Measurements from ENCODE around the gene FAU. TPM values are rescaled to one million over a fixed set of nuclear protein-coding genes. Genes with fewer than 3 reads are reported as not detected.
A peak's percentile ranks its signal among the peaks of the same experiment; 100 is the strongest.

Gene FAU
- total RNA-seq, 1 experiment from 2014 or later, result 1,073 TPM

DNA sequence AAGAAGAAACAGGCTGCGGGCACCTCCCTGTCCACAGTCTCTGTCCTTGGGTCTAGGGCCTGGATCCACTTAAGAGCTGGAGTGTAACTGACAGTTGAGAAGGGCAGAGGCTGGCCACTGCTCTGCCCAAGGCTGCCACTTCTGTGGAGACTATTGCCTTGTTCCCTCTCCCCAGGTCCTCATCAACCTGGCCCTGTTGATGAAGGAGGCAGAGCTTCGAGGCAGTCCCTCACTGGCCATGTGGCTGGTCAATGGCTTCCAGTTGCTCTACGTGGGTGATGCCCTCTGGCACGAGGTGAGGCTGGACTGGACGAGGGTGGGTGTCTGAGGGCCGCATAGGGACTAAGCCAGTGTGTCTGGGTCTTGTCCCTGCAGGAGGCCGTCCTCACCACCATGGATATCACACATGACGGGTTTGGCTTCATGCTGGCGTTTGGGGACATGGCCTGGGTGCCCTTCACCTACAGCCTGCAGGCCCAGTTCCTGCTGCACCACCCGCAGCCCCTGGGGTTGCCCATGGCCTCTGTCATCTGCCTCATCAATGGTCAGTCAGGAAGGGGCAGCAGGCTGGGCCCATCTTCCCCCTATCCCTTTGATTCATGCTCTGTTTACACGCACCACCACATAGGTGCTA lies 7.3 kb downstream of the FAU start (continued):
- TF ChIP-seq ZBTB33 (IDR thresholded peaks at IDR 0.05; ENCODE audit: extremely low read depth, insufficient replicate concordance, low read length) (no peak), EZH2phosphoT487 (IDR thresholded peaks at IDR 0.05; ENCODE audit: borderline replicate concordance) (no peak), JUND (IDR thresholded peaks at IDR 0.05) (no peak), YY1 (IDR thresholded peaks at IDR 0.05; ENCODE audit: extremely low read depth, insufficient replicate concordance, low read depth, low read length) (no peak), RAD21 (IDR thresholded peaks at IDR 0.05; ENCODE audit: low read depth) (no peak), SP1 (IDR thresholded peaks at IDR 0.05; ENCODE audit: low read depth) (no peak)
- TF ChIP-seq, protein P1, sequence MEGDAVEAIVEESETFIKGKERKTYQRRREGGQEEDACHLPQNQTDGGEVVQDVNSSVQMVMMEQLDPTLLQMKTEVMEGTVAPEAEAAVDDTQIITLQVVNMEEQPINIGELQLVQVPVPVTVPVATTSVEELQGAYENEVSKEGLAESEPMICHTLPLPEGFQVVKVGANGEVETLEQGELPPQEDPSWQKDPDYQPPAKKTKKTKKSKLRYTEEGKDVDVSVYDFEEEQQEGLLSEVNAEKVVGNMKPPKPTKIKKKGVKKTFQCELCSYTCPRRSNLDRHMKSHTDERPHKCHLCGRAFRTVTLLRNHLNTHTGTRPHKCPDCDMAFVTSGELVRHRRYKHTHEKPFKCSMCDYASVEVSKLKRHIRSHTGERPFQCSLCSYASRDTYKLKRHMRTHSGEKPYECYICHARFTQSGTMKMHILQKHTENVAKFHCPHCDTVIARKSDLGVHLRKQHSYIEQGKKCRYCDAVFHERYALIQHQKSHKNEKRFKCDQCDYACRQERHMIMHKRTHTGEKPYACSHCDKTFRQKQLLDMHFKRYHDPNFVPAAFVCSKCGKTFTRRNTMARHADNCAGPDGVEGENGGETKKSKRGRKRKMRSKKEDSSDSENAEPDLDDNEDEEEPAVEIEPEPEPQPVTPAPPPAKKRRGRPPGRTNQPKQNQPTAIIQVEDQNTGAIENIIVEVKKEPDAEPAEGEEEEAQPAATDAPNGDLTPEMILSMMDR (IDR thresholded peaks at IDR 0.05 in 2 of 3, conservative IDR thresholded peaks at IDR 0.05 in 1 of 3; ENCODE audit: borderline replicate concordance in 1 of 3, insufficient read depth in 1 of 3, low read depth in 2 of 3, low read length in 2 of 3), result no peak

DNA sequence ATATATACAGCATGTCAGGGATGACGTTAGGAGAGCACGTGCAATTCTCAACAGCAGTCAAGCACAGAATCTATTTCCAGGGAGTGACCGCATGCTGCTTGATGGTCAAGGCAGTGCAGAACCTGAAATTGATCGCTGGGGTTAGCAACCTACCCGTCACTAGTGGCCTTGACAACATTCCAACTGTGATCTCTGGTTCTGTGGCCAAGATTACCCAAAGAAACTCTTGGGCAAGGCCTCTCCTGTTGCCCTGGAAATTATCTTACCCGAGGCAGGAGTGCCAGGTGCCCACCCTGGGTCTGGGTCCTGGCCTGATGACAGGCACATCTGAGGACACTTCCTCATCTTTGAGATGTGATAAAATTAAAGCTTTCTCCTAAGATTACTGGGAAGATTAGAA lies 8.1 kb downstream of the FAU start:
- peaks cover 21% of the 10 kb centered on the region for H3K79me2 ChIP-seq (ENCODE audit: insufficient read depth, low read length)
- H3K4me1 ChIP-seq (ENCODE audit: control insufficient read depth in 1 of 2, insufficient read depth in 2 of 2, low read length in 2 of 2), result peaks cover 22 to 52% of the 10 kb centered on the region in 2 experiments
- intact Hi-C loops (cut with micrococcal nuclease), result loop anchor here (5.0 to 10.0 kb wide), 2 partner anchors 68 to 199 kb away; partner anchors contain the start of genes ATG2A and CAPN1
- H2AFZ ChIP-seq (ENCODE audit: low read depth, low read length, poor library complexity, severe bottlenecking), result no peak overlapping the region
- no peak for TF ChIP-seq ZBTB33 (IDR thresholded peaks at IDR 0.05; ENCODE audit: extremely low read depth, insufficient replicate concordance, low read length)
- H3K4me3 ChIP-seq (replicated peaks in 1 of 2; ENCODE audit: low read depth in 1 of 2, low read length in 2 of 2), result no peak overlapping the region
- H3K27me3 ChIP-seq (ENCODE audit: insufficient read depth, low read length), result no peaks in the 10 kb centered on the region
- no peaks in the 10 kb centered on the region for H4K20me1 ChIP-seq (ENCODE audit: insufficient read depth)
- POLR2A ChIA-PET, result no interaction called here
- peaks cover 3 to 18% of the 10 kb centered on the region in 2 experiments; a peak in 2 of 4 replicates for H3K36me3 ChIP-seq (ENCODE audit: control insufficient read depth in 1 of 2, insufficient read depth in 2 of 2, low read length in 2 of 2)
- 0 out of 2 replicates have a peak overlapping the region, but pooled peaks have one; percentile 82 for H3K27ac ChIP-seq (ENCODE audit: low read depth, low read length)
- H3K9me3 ChIP-seq (ENCODE audit: control insufficient read depth in 1 of 2, insufficient read depth in 1 of 2, low read depth in 1 of 2, low read length in 2 of 2), result no peaks in the 10 kb centered on the region
- RAD21 ChIA-PET (ENCODE audit: low non-redundant PET in 1 of 2, low total read pairs in 2 of 2, uncharacterized antibody in 2 of 2, unreplicated experiment in 2 of 2), result no interaction called here
- TSS peak; percentile 34 for BruUV-seq (replicated peaks)
- no peak for DNase-seq (ENCODE audit: low read depth, low spot score)
- no peaks in the 10 kb centered on the region for H3K9me2 ChIP-seq (ENCODE audit: insufficient read depth)
- CTCF ChIA-PET, result interaction anchor here (1.2 kb wide), 1 partner anchor 8 kb away, joined by 4 read pairs; the partner anchor contains the start of genes FAU and MRPL49
- no peak overlapping the region for H3K9ac ChIP-seq (ENCODE audit: low read length)
- no peak for ATAC-seq
- peak overlapping the region; percentile 92; the same call in 1 of the 2 replicates for H3K4me2 ChIP-seq (ENCODE audit: low read length)

All from HCT116 (cell line).